H1 (cell line): ENCODE measurements around the gene NLRC5. TPM values are rescaled to one million over a fixed set of nuclear protein-coding genes. Genes with fewer than 3 reads are reported as not detected.

Source experiments
- ASH2L ChIP-seq: fragments of 200-600, 300-600 bp; sonication (generic); IDR thresholded peaks from one replicate; pipeline ENCODE4 v1.7.1; 2017; ENCODE audit warnings: low read length
- BCL11A ChIP-seq, 2 experiments: IDR thresholded peaks; one replicate each; pipeline ENCODE4 v1.6.1; 2011; ENCODE audit warnings: low read depth in 2 of 2, low read length in 2 of 2, mild to moderate bottlenecking in 2 of 2
- PHF8 ChIP-seq: fragments of 200-600 bp; sonication (generic); conservative IDR thresholded peaks from 2 replicates; pipeline ENCODE4 v1.7.1; 2012; ENCODE audit warnings: low read depth, mild to moderate bottlenecking, inconsistent platforms, low read length, moderate library complexity
- POU5F1 ChIP-seq: IDR thresholded peaks from 2 replicates; pipeline ENCODE4 v1.6.1; 2011; ENCODE audit warnings: low read depth, mild to moderate bottlenecking, low read length, moderate library complexity
- RBBP5 ChIP-seq: IDR thresholded peaks from 2 replicates; pipeline ENCODE4 v1.7.1; 2012; ENCODE audit warnings: low read depth, mild to moderate bottlenecking, inconsistent platforms, low read length, moderate library complexity, borderline replicate concordance
- SUZ12 ChIP-seq: fragments of 200-600 bp; sonication (generic); IDR thresholded peaks from 2 replicates; pipeline ENCODE4 v1.6.1; 2012; ENCODE audit warnings: mild to moderate bottlenecking, inconsistent platforms, low read length, moderate library complexity, mixed read lengths
- polyA plus RNA-seq, 7 experiments: library from polyadenylated mRNA; depleted of rRNA in 3 of 7; stranded (reverse) in 5 of 7; unstranded in 2 of 7; fragments of >200 nt in 5 of 7; fragments of 200-250 nt in 2 of 7; gene quantifications; 1 replicate in 5 of 7; 2 replicates in 1 of 7; 4 replicates in 1 of 7; pipeline versions ENCODE4 v1.2.1 to v1.2.3, GENCODE V29; 2011 to 2013; ENCODE audit warnings: missing spikeins in 2 of 7, mixed read lengths in 2 of 7
- total RNA-seq: library from RNA; stranded (reverse); fragmentation: NEBNext Ultra II Directional; extraction: Animal tissue kit (Norgen Biotek cat#: 25700); gene quantifications from 2 replicates; pipeline ENCODE4 v1.2.1, GENCODE V29; 2021
- TF ChIP-seq, protein P1 (sequence below): fragments of 300-600 bp; sonication (generic); IDR thresholded peaks from 2 replicates; pipeline ENCODE4 v1.7.1; 2012; ENCODE audit warnings: low read length, moderate library complexity, mild to moderate bottlenecking, inconsistent platforms; ENCODE audit not compliant: insufficient replicate concordance
- TF ChIP-seq, protein P2 (sequence below): IDR thresholded peaks from 2 replicates; pipeline ENCODE4 v1.6.1; 2012; ENCODE audit warnings: inconsistent platforms

The NLRC5 gene
- total and polyA plus RNA-seq, 2 of the 8 experiments (the other 6 are each of a cell fraction or from before 2014, with no cell fraction given): 2.2 to 3.2 TPM

DNA sequence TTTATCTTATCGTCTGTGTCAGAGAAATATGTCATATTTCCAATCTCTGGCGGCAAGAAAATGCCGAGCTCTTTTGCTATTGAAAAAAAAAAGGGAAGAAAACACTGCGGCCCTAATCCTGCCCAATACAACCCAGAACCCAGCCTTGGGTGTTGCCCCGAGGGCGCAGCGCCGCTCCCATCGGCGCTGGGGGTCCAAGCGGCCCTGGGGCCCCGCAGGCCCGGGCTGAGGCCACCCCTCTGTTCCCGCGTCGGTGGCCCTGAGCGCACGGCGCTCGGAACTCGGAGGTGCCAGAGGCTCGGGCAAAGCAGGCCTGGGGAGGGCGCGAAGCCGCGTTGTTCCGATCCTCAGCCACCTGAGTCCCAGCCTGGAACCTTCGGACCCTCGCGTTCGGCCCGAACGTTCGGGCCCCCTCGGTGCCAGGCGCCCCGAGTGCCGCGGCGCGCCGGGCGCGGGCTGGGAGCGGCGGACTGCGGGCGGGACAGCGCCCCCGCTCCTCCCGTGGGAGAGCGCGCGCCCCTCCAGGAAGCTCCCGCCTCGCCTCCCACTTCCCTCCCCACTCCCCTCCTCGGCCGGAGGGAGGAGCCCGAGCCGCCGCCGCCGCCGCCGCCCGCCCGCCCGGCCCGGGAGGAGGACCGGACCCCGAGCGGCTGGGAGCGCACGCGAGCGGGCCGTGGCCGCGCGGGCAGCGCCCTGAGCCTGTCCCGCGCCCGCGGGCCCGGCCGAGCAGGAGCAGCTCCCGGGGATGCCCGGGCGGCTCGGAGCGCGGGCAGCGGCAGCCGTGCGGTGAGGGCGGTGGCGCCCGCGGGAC lies 102.8 kb downstream of the NLRC5 start, which contains the start of gene CPNE2 (continued):
- TF ChIP-seq, protein P1, sequence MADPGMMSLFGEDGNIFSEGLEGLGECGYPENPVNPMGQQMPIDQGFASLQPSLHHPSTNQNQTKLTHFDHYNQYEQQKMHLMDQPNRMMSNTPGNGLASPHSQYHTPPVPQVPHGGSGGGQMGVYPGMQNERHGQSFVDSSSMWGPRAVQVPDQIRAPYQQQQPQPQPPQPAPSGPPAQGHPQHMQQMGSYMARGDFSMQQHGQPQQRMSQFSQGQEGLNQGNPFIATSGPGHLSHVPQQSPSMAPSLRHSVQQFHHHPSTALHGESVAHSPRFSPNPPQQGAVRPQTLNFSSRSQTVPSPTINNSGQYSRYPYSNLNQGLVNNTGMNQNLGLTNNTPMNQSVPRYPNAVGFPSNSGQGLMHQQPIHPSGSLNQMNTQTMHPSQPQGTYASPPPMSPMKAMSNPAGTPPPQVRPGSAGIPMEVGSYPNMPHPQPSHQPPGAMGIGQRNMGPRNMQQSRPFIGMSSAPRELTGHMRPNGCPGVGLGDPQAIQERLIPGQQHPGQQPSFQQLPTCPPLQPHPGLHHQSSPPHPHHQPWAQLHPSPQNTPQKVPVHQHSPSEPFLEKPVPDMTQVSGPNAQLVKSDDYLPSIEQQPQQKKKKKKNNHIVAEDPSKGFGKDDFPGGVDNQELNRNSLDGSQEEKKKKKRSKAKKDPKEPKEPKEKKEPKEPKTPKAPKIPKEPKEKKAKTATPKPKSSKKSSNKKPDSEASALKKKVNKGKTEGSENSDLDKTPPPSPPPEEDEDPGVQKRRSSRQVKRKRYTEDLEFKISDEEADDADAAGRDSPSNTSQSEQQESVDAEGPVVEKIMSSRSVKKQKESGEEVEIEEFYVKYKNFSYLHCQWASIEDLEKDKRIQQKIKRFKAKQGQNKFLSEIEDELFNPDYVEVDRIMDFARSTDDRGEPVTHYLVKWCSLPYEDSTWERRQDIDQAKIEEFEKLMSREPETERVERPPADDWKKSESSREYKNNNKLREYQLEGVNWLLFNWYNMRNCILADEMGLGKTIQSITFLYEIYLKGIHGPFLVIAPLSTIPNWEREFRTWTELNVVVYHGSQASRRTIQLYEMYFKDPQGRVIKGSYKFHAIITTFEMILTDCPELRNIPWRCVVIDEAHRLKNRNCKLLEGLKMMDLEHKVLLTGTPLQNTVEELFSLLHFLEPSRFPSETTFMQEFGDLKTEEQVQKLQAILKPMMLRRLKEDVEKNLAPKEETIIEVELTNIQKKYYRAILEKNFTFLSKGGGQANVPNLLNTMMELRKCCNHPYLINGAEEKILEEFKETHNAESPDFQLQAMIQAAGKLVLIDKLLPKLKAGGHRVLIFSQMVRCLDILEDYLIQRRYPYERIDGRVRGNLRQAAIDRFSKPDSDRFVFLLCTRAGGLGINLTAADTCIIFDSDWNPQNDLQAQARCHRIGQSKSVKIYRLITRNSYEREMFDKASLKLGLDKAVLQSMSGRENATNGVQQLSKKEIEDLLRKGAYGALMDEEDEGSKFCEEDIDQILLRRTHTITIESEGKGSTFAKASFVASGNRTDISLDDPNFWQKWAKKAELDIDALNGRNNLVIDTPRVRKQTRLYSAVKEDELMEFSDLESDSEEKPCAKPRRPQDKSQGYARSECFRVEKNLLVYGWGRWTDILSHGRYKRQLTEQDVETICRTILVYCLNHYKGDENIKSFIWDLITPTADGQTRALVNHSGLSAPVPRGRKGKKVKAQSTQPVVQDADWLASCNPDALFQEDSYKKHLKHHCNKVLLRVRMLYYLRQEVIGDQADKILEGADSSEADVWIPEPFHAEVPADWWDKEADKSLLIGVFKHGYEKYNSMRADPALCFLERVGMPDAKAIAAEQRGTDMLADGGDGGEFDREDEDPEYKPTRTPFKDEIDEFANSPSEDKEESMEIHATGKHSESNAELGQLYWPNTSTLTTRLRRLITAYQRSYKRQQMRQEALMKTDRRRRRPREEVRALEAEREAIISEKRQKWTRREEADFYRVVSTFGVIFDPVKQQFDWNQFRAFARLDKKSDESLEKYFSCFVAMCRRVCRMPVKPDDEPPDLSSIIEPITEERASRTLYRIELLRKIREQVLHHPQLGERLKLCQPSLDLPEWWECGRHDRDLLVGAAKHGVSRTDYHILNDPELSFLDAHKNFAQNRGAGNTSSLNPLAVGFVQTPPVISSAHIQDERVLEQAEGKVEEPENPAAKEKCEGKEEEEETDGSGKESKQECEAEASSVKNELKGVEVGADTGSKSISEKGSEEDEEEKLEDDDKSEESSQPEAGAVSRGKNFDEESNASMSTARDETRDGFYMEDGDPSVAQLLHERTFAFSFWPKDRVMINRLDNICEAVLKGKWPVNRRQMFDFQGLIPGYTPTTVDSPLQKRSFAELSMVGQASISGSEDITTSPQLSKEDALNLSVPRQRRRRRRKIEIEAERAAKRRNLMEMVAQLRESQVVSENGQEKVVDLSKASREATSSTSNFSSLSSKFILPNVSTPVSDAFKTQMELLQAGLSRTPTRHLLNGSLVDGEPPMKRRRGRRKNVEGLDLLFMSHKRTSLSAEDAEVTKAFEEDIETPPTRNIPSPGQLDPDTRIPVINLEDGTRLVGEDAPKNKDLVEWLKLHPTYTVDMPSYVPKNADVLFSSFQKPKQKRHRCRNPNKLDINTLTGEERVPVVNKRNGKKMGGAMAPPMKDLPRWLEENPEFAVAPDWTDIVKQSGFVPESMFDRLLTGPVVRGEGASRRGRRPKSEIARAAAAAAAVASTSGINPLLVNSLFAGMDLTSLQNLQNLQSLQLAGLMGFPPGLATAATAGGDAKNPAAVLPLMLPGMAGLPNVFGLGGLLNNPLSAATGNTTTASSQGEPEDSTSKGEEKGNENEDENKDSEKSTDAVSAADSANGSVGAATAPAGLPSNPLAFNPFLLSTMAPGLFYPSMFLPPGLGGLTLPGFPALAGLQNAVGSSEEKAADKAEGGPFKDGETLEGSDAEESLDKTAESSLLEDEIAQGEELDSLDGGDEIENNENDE: no peak
- TF ChIP-seq ASH2L: peak; percentile 15
- peak; percentile 37; the same call in 1 of the 2 replicates for TF ChIP-seq SUZ12
- TF ChIP-seq RBBP5: peak; percentile 22; the same call in 1 of the 2 replicates
- TF ChIP-seq BCL11A (IDR thresholded peaks at IDR 0.05; ENCODE audit: low read depth in 2 of 2, low read length in 2 of 2): no peak
- TF ChIP-seq POU5F1: no peak
- TF ChIP-seq, protein P2, sequence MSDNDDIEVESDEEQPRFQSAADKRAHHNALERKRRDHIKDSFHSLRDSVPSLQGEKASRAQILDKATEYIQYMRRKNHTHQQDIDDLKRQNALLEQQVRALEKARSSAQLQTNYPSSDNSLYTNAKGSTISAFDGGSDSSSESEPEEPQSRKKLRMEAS: peak; percentile 12; the same call in 1 of the 2 replicates
- peak; percentile 19; the same call in 1 of the 2 replicates for TF ChIP-seq PHF8
